Heart left ventricle (tissue), 16 donors: ENCODE data around the gene NIPAL3. TPM values are rescaled to one million over a fixed set of nuclear protein-coding genes. Genes with fewer than 3 reads are reported as not detected.
"Not testable (repeated sequence)": the region's sequence is repeated elsewhere in the genome, so short reads cannot be mapped to it uniquely, and the experiment has no call there.

Experiments used
- ATAC-seq, 4 donors: fragments of 200-7000 bp; cut with Tn5 transposase; one replicate each; pipeline ENCODE4 v1.9.1; 2020 to 2022; ENCODE audit warnings: moderate library complexity in 4 of 4, mild to moderate bottlenecking in 3 of 4, moderate number of reproducible peaks in 1 of 4
- DNase-seq, 5 donors: peaks; one replicate each; pipeline ENCODE4 v3.0.0-alpha.2; 2020
- H3K27ac ChIP-seq, 12 donors: fragments of 200-600 bp; sonication (generic) in 4 of 12; one replicate each; pipeline versions ENCODE4 v1.5.0 to v1.8.0; 2016 to 2022; ENCODE audit warnings: mild to moderate bottlenecking in 2 of 12
- H3K27me3 ChIP-seq, 9 donors: fragments of 200-600 bp; sonication (generic) in 2 of 9; one replicate each; pipeline versions ENCODE4 v1.5.1 to v1.8.0; 2016 to 2022; ENCODE audit warnings: mild to moderate bottlenecking in 3 of 9
- H3K36me3 ChIP-seq, 9 donors: fragments of 200-600 bp; sonication (generic) in 2 of 9; one replicate each; pipeline versions ENCODE4 v1.5.0 to v1.8.0; 2018 to 2022; ENCODE audit warnings: mild to moderate bottlenecking in 2 of 9
- H3K4me1 ChIP-seq, 12 donors: fragments of 200-600 bp; sonication (generic) in 4 of 12; one replicate each; pipeline versions ENCODE4 v1.5.0 to v1.8.0; 2016 to 2022; ENCODE audit warnings: mild to moderate bottlenecking in 3 of 12
- H3K4me3 ChIP-seq, 12 donors: fragments of 200-600 bp; sonication (generic) in 4 of 12; one replicate each; pipeline versions ENCODE4 v1.5.0 to v1.8.0; 2017 to 2022; ENCODE audit warnings: mild to moderate bottlenecking in 9 of 12, moderate library complexity in 4 of 12
- H3K9me3 ChIP-seq, 12 donors: fragments of 200-600 bp; sonication (generic) in 4 of 12; one replicate each; pipeline versions ENCODE4 v1.5.0 to v1.8.0; 2016 to 2022; ENCODE audit warnings: mild to moderate bottlenecking in 1 of 12
- POLR2A ChIP-seq, 2 donors: fragments of 450-650 bp; IDR thresholded peaks; one replicate each; pipeline ENCODE4 v1.6.1; 2017; ENCODE audit warnings: antibody characterized with exemption in 2 of 2, mild to moderate bottlenecking in 2 of 2, moderate library complexity in 2 of 2
- WGBS, 4 donors: extraction: QIAGEN DNeasy Blood & Tissue Kit in 2 of 4; methylation state at CpG; one replicate each; pipeline versions ENCODE4 v1.1.5 to v1.1.7; 2013 to 2018; 5-methylcytosine and 5-hydroxymethylcytosine counted together
- intact Hi-C, 10 donors: fragments of 100-400 bp; cut with DNase I; formaldehyde crosslinking; loops; one replicate each; pipeline versions ENCODE4 v1.11.1 to v1.14.2; 2022
- polyA plus RNA-seq, 2 donors: library from polyadenylated mRNA; stranded (reverse); fragments of 200-250 nt; gene quantifications; one replicate each; pipeline ENCODE4 v1.2.3, GENCODE V29; 2013
- total RNA-seq, 9 donors: library from RNA; depleted of rRNA in 2 of 9; stranded (reverse); fragments of >200 nt in 2 of 9; fragmentation: NEBNext Ultra II Directional in 3 of 9; extraction: Animal tissue kit (Norgen Biotek cat#: 25700) in 3 of 9; gene quantifications; one replicate each; pipeline versions ENCODE4 v1.1.0 to v1.2.4, GENCODE V29; 2016 to 2023
- TF ChIP-seq, protein P1 (sequence below), 12 donors: fragments of 200-600 bp; sonication (generic) in 4 of 12; IDR thresholded peaks; one replicate each; pipeline versions ENCODE4 v1.5.0 to v1.8.0; 2018 to 2022; ENCODE audit warnings: antibody characterized with exemption in 12 of 12, mild to moderate bottlenecking in 5 of 12
- donor health status: ischemic (EF 13 %, LVEDD 7.1; RV severe dilation, severe dysfunction).
- donor health status: healthy with polysubstance abuse.
- donor health status: DM: no; HTN: yes; CAD: no.
- donor health status: DM: no; HTN: no; CAD: no.
- donor health status: ischemic (EF 25% LVEDD 6.9; RV normal size, moderate dysfunction).
- donor health status: ischemic (EF 25% LVEDD 5.7; RV mildly dilated, moderate dysfunction).
- donor health status: healthy.
- donor health status: DM: yes; HTN: yes; CAD: no.
- donor health status: ischemic (EF 35%, LVEDD 5.7; RV mildly dilated, moderate dysfunction).
- donor health status: nonischemic (EF 11% LVEDD 7.7; RV severe dilation, severe dysfunction).
- donor health status: DM: yes; HTN: yes; CAD: no.
- donor health status: PGD.
- donor health status: ischemic (EF 29% LVEDD 5.4; RV normal size, mild dysfunction).
- donor health status: nonischemic (EF 23%, LVEDD 6.1; RV moderate dilation, normal function).

Gene NIPAL3
- total and polyA plus RNA-seq, 11 donors, result 9.8 to 48.3 (median 27.8) TPM

DNA sequence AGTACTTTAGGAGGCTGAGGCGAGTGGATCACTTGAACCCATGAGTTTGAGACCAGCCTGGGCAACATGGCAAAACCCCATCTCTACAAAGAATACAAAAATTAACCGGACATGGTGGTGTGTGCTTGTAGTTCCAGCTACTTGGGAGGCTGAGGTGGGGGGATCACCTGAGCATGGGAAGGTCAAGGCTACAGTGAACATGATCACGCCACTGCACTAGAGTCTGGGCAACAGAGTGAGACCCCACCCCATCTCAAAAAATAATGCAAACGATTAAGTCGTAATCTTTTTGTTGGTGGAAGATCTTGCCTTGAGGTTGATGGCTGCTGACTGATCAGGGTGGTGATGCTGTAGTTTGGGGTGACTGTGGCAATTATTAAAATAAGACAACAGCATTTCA is 93.3 kb downstream of the NIPAL3 start:
- H3K27me3 ChIP-seq, result no peaks in the 10 kb centered on the region
- WGBS, 4 donors, result 95 to 98% (median 97%) methylated on average over 5 of the region's 5 CpGs
- H3K9me3 ChIP-seq, result no peaks in the 10 kb centered on the region
- ATAC-seq, result no peak
- H3K4me3 ChIP-seq, result no peak overlapping the region
- intact Hi-C loops, result loop anchor here in 4 of 10 donors (2.0 to 10.0 kb wide), 3 partner anchors 46 to 94 kb away; partner anchors contain the start of genes NIPAL3 (in 3 of the 4) and STPG1 (in 2 of the 4)
- no peak for TF ChIP-seq POLR2A (IDR thresholded peaks at IDR 0.05)
- TF ChIP-seq, protein P1, sequence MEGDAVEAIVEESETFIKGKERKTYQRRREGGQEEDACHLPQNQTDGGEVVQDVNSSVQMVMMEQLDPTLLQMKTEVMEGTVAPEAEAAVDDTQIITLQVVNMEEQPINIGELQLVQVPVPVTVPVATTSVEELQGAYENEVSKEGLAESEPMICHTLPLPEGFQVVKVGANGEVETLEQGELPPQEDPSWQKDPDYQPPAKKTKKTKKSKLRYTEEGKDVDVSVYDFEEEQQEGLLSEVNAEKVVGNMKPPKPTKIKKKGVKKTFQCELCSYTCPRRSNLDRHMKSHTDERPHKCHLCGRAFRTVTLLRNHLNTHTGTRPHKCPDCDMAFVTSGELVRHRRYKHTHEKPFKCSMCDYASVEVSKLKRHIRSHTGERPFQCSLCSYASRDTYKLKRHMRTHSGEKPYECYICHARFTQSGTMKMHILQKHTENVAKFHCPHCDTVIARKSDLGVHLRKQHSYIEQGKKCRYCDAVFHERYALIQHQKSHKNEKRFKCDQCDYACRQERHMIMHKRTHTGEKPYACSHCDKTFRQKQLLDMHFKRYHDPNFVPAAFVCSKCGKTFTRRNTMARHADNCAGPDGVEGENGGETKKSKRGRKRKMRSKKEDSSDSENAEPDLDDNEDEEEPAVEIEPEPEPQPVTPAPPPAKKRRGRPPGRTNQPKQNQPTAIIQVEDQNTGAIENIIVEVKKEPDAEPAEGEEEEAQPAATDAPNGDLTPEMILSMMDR (IDR thresholded peaks at IDR 0.05), result no peak
- peaks cover 0 to 6% (median 0%) of the 10 kb centered on the region in 12 donors for H3K4me1 ChIP-seq
- no peak overlapping the region for H3K27ac ChIP-seq
- H3K36me3 ChIP-seq, result no peaks in the 10 kb centered on the region
- no peak for DNase-seq

DNA sequence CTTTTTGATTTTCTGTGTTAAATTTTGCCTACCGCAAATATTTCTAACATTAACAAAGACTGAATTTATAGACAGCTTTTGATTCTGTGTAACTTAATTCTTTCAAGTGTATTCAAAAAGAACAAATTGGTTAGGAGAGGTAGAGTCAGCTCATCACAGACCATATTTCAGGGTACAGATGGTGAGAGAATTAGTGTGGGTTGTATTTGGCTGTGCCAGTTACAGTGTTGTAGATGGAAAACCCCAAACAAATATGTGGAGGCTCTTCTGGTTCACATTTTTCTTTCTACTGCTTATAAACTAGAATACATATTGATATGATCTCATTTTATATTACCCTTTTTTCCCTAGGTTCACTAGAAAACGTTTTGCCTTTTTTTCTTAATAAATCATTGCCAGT is 98.1 kb downstream of the NIPAL3 start:
- no peaks in the 10 kb centered on the region for H3K4me1 ChIP-seq
- no peak for TF ChIP-seq POLR2A (IDR thresholded peaks at IDR 0.05)
- TF ChIP-seq, protein P1 (IDR thresholded peaks at IDR 0.05), result no peak
- 71 to 73% (median 72%) methylated on average over 2 of the region's 2 CpGs for WGBS, 4 donors
- no peak for DNase-seq
- H3K9me3 ChIP-seq, result no peaks in the 10 kb centered on the region
- H3K4me3 ChIP-seq, result no peak overlapping the region
- intact Hi-C loops, result no loop called here
- H3K27ac ChIP-seq, result no peak overlapping the region
- no peaks in the 10 kb centered on the region for H3K27me3 ChIP-seq
- H3K36me3 ChIP-seq, result peaks cover 0 to 7% (median 0%) of the 10 kb centered on the region in 9 donors
- ATAC-seq, result no peak

DNA sequence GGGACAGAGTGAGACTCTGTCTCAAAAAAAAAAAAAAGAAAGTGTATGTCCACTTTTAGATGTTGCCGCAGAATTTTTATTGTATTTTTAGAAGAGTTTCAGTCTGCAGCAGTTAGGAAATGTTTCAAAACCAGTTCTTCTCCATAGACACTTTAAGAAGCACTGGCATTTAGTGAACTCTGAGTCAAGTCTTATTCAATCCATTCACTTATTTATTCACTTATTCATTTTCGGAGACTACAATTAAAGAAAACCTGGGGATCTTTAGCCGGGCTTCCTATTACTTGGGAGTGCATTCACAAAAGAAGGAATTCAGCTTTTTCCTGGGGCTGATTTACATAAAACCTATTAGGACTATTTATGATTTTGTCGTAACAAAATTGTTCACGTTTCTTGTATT is 99.3 kb downstream of the NIPAL3 start:
- H3K9me3 ChIP-seq, result no peaks in the 10 kb centered on the region
- ATAC-seq (no peak), DNase-seq (no peak)
- 91 to 98% (median 95%) methylated on average over 5 of the region's 5 CpGs for WGBS, 4 donors
- H3K27ac ChIP-seq, result no peak overlapping the region
- intact Hi-C loops, result no loop called here
- no peak for TF ChIP-seq POLR2A (IDR thresholded peaks at IDR 0.05)
- TF ChIP-seq, protein P1 (IDR thresholded peaks at IDR 0.05), result no peak
- no peak overlapping the region for H3K4me3 ChIP-seq
- H3K27me3 ChIP-seq, result no peaks in the 10 kb centered on the region
- H3K4me1 ChIP-seq, result no peaks in the 10 kb centered on the region
- H3K36me3 ChIP-seq, result peaks cover 0 to 7% (median 0%) of the 10 kb centered on the region in 9 donors

DNA sequence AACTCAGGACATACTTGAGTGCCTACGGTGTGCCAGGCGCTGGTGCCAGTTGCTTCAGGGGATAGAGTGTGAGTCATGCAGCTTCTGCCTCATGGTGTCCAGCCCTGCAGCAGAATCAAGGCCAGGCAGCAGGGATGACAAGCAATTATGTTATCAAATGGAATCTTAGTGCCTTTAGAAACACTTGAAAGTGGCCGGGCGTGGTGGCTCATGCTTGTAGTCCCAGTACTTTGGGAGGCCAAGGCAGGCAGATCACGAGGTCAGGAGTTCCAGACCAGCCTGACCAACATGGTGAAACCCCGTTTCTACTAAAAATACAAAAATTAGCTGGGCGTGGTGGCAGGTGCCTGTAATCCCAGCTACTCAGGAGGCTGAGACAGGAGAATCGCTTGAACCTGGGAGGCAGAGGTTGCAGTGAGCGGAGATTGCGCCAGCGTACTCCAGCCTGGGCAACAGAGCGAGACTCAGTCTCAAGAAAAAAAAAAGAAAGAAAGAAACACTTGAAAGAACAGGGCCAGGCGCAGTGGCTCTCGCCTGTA is 100.1 kb downstream of the NIPAL3 start:
- H3K4me1 ChIP-seq, H3K27me3 ChIP-seq, H3K27ac ChIP-seq, ATAC-seq, H3K9me3 ChIP-seq, intact Hi-C loops, H3K4me3 ChIP-seq, H3K36me3 ChIP-seq: not testable (repeated sequence)
- peak in 1 of 5 donors; percentile 34 for DNase-seq
- 86 to 90% (median 89%) methylated on average over 14 of the region's 14 CpGs for WGBS, 4 donors

DNA sequence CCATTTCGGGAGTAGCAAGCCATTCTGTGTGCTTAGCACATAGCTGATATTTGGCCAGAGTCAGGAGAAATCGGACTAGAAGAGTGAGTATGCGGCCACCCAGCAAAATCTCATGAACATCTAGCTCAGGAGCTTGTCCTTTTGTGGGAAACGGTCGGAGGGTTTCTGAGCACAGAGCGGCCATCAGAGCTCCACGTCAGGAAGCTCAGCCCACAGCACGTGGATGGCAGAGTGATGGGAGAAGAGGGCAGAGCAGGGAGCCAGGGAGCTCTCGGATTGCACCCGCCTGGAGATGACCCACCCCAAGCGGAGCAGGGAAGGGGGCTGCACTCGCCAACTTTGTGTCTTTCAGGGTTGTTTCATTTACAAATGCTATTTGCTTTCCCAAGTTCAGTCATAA is 100.9 kb downstream of the NIPAL3 start:
- intact Hi-C loops, result no loop called here
- Histone ChIP-seq H3K9me3 (no peaks in the 10 kb centered on the region), H3K36me3 (peaks cover 0 to 8% (median 0%) of the 10 kb centered on the region in 9 donors), H3K4me3 (no peak overlapping the region), H3K27me3 (no peaks in the 10 kb centered on the region), H3K4me1 (no peaks in the 10 kb centered on the region), H3K27ac (no peak overlapping the region)
- TF ChIP-seq POLR2A (IDR thresholded peaks at IDR 0.05), result no peak
- TF ChIP-seq, protein P1 (IDR thresholded peaks at IDR 0.05), result no peak
- 85 to 89% (median 86%) methylated on average over 12 of the region's 12 CpGs for WGBS, 4 donors
- DNase-seq (no peak), ATAC-seq (no peak)
